K562 (cell line): ENCODE results near the gene AGAP3. TPM values are rescaled to one million over a fixed set of nuclear protein-coding genes. Genes with fewer than 3 reads are reported as not detected.

Experiments used
- CBFA2T3 ChIP-seq: fragments of 450-650 bp; IDR thresholded peaks from 2 replicates; pipeline ENCODE4 v1.6.1; 2017
- ETV5 ChIP-seq: sonication (generic); formaldehyde crosslinking; IDR thresholded peaks from 2 replicates; pipeline ENCODE4 v1.4.0; 2020; ENCODE audit warnings: low read depth, mild to moderate bottlenecking, missing genetic modification reagents
- HDGF ChIP-seq: fragments of 450-650 bp; IDR thresholded peaks from 2 replicates; pipeline ENCODE4 v1.6.1; 2016
- HMG20B ChIP-seq: fragments of 250-450 bp; sonication (Bioruptor Pico); IDR thresholded peaks from 2 replicates; pipeline ENCODE4 v1.5.0; 2021; ENCODE audit warnings: mild to moderate bottlenecking
- RBM17 ChIP-seq: fragments of 200-400 bp; formaldehyde crosslinking; IDR thresholded peaks from 2 replicates; pipeline ENCODE4 v1.6.1; 2017; ENCODE audit warnings: low read depth, mild to moderate bottlenecking, low read length, borderline replicate concordance
- REST ChIP-seq, 2 experiments: fragments of 450-650 bp; formaldehyde crosslinking in 1 of 2; IDR thresholded peaks; 2 replicates each; pipeline versions ENCODE4 v1.4.0 to v1.6.1; 2014 to 2020; ENCODE audit warnings: mild to moderate bottlenecking in 2 of 2, borderline replicate concordance in 1 of 2, low read depth in 1 of 2
- SMARCA5 ChIP-seq: fragments of 450-650 bp; IDR thresholded peaks from 2 replicates; pipeline ENCODE4 v1.6.1; 2016
- SNRNP70 ChIP-seq: fragments of 200-400 bp; formaldehyde crosslinking; optimal IDR thresholded peaks from 2 replicates; pipeline ENCODE3; 2017; ENCODE audit warnings: low read depth, low read length
- TAF9B ChIP-seq: fragments of 450-650 bp; IDR thresholded peaks from 2 replicates; pipeline ENCODE4 v1.6.1; 2018; ENCODE audit warnings: mild to moderate bottlenecking; ENCODE audit not compliant: partially characterized antibody
- TBP ChIP-seq: optimal IDR thresholded peaks from 2 replicates; pipeline ENCODE3; 2011; ENCODE audit warnings: low read depth, low read length, improper control_type of control experiment
- ZNF347 ChIP-seq: fragments of 450-650 bp; formaldehyde crosslinking; IDR thresholded peaks from 2 replicates; pipeline ENCODE4 v1.4.0; 2020; ENCODE audit warnings: low read depth, mild to moderate bottlenecking, moderate library complexity
- ZNF717 ChIP-seq: fragments of 250-450 bp; sonication (Bioruptor Pico); IDR thresholded peaks from 2 replicates; pipeline ENCODE4 v1.5.0; 2021
- polyA plus RNA-seq, 8 experiments: library from polyadenylated mRNA; depleted of rRNA in 4 of 8; stranded (reverse) in 5 of 8; unstranded in 3 of 8; fragments of >200 nt; fragmentation: Nextera tagmentation in 2 of 8; fragmentation: Illumina TruSeq in 1 of 8; extraction: Ambion mirVana in 2 of 8; extraction: Trizol in 1 of 8; gene quantifications; 2 replicates each; pipeline versions ENCODE4 v1.2.1 to v1.2.3, GENCODE V29; 2011 to 2014; ENCODE audit warnings: inconsistent platforms in 1 of 8, missing spikeins in 1 of 8
- total RNA-seq, 7 experiments: library from RNA; depleted of rRNA in 6 of 7; stranded (reverse); fragments of >200 nt in 6 of 7; fragmentation: Illumina TruSeq in 2 of 7; extraction: Trizol in 2 of 7; gene quantifications; 2 replicates each; pipeline versions ENCODE4 v1.2.1 to v1.2.3, GENCODE V29; 2011 to 2021; ENCODE audit warnings: low replicate concordance in 1 of 7
- TF ChIP-seq, protein P1 (sequence below), 2 experiments: fragments of 450-650 bp in 1 of 2; sonication (generic) in 1 of 2; formaldehyde crosslinking; conservative IDR thresholded peaks; 2 replicates each; pipeline versions ENCODE4 v1.4.0 to v1.8.1; 2020 to 2022; ENCODE audit warnings: mild to moderate bottlenecking in 1 of 2, missing genetic modification reagents in 1 of 2
- TF ChIP-seq, protein P2 (sequence below): sonication (generic); formaldehyde crosslinking; IDR thresholded peaks from 2 replicates; pipeline ENCODE4 v1.8.0; 2023; ENCODE audit warnings: missing genetic modification reagents, mild to moderate bottlenecking, borderline replicate concordance

AGAP3 gene
- total and polyA plus RNA-seq, 9 of the 15 experiments (the other 6 are each of a cell fraction or from before 2014, with no cell fraction given), result 3.4 to 208 (median 62.2) TPM

- TF ChIP-seq REST (IDR thresholded peaks at IDR 0.05; ENCODE audit: borderline replicate concordance) (peak; percentile 70), REST (CRISPR knock-in tag; IDR thresholded peaks at IDR 0.05; ENCODE audit: low read depth) (no peak), SMARCA5 (peak; percentile 20; the same call in 1 of the 2 replicates), ZNF347 (CRISPR knock-in tag) (no peak), ZNF717 (CRISPR knock-in tag) (no peak), TAF9B (no peak), CBFA2T3 (no peak), SNRNP70 (no peak), TBP (no peak), ETV5 (CRISPR knock-in tag) (peak; percentile 67), HMG20B (CRISPR knock-in tag) (no peak), RBM17 (no peak), HDGF (no peak)
- TF ChIP-seq, protein P1, sequence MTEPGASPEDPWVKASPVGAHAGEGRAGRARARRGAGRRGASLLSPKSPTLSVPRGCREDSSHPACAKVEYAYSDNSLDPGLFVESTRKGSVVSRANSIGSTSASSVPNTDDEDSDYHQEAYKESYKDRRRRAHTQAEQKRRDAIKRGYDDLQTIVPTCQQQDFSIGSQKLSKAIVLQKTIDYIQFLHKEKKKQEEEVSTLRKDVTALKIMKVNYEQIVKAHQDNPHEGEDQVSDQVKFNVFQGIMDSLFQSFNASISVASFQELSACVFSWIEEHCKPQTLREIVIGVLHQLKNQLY (CRISPR knock-in tag; conservative IDR thresholded peaks at IDR 0.05), result no peak
- TF ChIP-seq, protein P2, sequence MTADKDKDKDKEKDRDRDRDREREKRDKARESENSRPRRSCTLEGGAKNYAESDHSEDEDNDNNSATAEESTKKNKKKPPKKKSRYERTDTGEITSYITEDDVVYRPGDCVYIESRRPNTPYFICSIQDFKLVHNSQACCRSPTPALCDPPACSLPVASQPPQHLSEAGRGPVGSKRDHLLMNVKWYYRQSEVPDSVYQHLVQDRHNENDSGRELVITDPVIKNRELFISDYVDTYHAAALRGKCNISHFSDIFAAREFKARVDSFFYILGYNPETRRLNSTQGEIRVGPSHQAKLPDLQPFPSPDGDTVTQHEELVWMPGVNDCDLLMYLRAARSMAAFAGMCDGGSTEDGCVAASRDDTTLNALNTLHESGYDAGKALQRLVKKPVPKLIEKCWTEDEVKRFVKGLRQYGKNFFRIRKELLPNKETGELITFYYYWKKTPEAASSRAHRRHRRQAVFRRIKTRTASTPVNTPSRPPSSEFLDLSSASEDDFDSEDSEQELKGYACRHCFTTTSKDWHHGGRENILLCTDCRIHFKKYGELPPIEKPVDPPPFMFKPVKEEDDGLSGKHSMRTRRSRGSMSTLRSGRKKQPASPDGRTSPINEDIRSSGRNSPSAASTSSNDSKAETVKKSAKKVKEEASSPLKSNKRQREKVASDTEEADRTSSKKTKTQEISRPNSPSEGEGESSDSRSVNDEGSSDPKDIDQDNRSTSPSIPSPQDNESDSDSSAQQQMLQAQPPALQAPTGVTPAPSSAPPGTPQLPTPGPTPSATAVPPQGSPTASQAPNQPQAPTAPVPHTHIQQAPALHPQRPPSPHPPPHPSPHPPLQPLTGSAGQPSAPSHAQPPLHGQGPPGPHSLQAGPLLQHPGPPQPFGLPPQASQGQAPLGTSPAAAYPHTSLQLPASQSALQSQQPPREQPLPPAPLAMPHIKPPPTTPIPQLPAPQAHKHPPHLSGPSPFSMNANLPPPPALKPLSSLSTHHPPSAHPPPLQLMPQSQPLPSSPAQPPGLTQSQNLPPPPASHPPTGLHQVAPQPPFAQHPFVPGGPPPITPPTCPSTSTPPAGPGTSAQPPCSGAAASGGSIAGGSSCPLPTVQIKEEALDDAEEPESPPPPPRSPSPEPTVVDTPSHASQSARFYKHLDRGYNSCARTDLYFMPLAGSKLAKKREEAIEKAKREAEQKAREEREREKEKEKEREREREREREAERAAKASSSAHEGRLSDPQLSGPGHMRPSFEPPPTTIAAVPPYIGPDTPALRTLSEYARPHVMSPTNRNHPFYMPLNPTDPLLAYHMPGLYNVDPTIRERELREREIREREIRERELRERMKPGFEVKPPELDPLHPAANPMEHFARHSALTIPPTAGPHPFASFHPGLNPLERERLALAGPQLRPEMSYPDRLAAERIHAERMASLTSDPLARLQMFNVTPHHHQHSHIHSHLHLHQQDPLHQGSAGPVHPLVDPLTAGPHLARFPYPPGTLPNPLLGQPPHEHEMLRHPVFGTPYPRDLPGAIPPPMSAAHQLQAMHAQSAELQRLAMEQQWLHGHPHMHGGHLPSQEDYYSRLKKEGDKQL (CRISPR knock-in tag), result no peak
These were observed 23.7 kb upstream of the AGAP3 start (continued) for GRCh38 chr7:151062399-151063211.
